Ishikawa (cell line): ENCODE data around the gene EIF4E1B.

Source experiments
- CEBPB ChIP-seq: IDR thresholded peaks from 2 replicates; pipeline ENCODE4 v1.6.1; 2012
- CREB1 ChIP-seq: IDR thresholded peaks from 2 replicates; pipeline ENCODE4 v1.6.1; 2012; ENCODE audit warnings: low read depth
- EGR1 ChIP-seq: IDR thresholded peaks from 2 replicates; pipeline ENCODE4 v1.6.1; 2012
- EP300 ChIP-seq: IDR thresholded peaks from 2 replicates; pipeline ENCODE4 v1.6.1; 2012; ENCODE audit warnings: borderline replicate concordance
- FOXM1 ChIP-seq: IDR thresholded peaks from 2 replicates; pipeline ENCODE4 v1.6.1; 2012; ENCODE audit warnings: low read depth, borderline replicate concordance
- MAX ChIP-seq: IDR thresholded peaks from 2 replicates; pipeline ENCODE4 v1.6.1; 2012
- NFIC ChIP-seq: IDR thresholded peaks from 2 replicates; pipeline ENCODE4 v1.6.1; 2012
- RAD21 ChIP-seq: IDR thresholded peaks from 2 replicates; pipeline ENCODE4 v1.6.1; 2012; ENCODE audit warnings: low read depth
- TAF1 ChIP-seq: IDR thresholded peaks from 2 replicates; pipeline ENCODE4 v1.6.1; 2012; ENCODE audit warnings: low read depth, mild to moderate bottlenecking
- TCF12 ChIP-seq: IDR thresholded peaks from 2 replicates; pipeline ENCODE4 v1.6.1; 2012; ENCODE audit warnings: low read depth
- TEAD4 ChIP-seq: IDR thresholded peaks from 2 replicates; pipeline ENCODE4 v1.6.1; 2012
- USF1 ChIP-seq: IDR thresholded peaks from 2 replicates; pipeline ENCODE4 v1.6.1; 2012
- YY1 ChIP-seq: IDR thresholded peaks from 2 replicates; pipeline ENCODE4 v1.6.1; 2012; ENCODE audit warnings: low read depth
- ZBTB7A ChIP-seq: IDR thresholded peaks from 2 replicates; pipeline ENCODE4 v1.6.1; 2012; ENCODE audit warnings: low read depth
- TF ChIP-seq, protein P1 (sequence below): IDR thresholded peaks from 2 replicates; pipeline ENCODE4 v1.6.1; 2012; ENCODE audit warnings: low read depth, mild to moderate bottlenecking

Gene EIF4E1B

DNA sequence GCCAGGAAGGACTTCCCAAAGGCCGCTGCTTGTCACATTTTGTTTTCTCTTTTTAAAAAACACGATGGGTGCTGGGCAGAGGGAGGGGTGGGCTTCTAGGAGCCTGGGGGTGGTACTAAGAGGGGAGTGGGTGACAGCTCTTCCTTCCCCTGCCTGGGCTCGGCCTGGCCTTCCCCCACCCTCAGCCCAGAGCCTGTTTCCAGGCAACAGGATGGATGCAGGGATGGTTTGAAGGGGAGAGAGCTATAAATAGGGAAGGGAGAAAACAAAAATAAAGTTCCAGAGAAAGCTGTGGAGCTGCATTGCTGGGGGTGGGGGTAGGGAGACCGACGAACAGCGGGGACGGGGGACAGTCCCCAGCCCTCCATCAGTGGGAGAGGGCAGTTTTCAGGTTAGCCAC lies 14.0 kb upstream of the EIF4E1B start:
- no peak for TF ChIP-seq USF1
- no peak for TF ChIP-seq YY1
- TF ChIP-seq RAD21, result no peak
- TF ChIP-seq FOXM1, result no peak
- no peak for TF ChIP-seq CEBPB
- TF ChIP-seq TCF12, result no peak
- TF ChIP-seq TAF1, result no peak
- no peak for TF ChIP-seq TEAD4
- no peak for TF ChIP-seq CREB1
- TF ChIP-seq ZBTB7A, result no peak
- no peak for TF ChIP-seq EP300
- TF ChIP-seq EGR1, result no peak
- no peak for TF ChIP-seq NFIC
- TF ChIP-seq MAX, result no peak
- TF ChIP-seq, protein P1, sequence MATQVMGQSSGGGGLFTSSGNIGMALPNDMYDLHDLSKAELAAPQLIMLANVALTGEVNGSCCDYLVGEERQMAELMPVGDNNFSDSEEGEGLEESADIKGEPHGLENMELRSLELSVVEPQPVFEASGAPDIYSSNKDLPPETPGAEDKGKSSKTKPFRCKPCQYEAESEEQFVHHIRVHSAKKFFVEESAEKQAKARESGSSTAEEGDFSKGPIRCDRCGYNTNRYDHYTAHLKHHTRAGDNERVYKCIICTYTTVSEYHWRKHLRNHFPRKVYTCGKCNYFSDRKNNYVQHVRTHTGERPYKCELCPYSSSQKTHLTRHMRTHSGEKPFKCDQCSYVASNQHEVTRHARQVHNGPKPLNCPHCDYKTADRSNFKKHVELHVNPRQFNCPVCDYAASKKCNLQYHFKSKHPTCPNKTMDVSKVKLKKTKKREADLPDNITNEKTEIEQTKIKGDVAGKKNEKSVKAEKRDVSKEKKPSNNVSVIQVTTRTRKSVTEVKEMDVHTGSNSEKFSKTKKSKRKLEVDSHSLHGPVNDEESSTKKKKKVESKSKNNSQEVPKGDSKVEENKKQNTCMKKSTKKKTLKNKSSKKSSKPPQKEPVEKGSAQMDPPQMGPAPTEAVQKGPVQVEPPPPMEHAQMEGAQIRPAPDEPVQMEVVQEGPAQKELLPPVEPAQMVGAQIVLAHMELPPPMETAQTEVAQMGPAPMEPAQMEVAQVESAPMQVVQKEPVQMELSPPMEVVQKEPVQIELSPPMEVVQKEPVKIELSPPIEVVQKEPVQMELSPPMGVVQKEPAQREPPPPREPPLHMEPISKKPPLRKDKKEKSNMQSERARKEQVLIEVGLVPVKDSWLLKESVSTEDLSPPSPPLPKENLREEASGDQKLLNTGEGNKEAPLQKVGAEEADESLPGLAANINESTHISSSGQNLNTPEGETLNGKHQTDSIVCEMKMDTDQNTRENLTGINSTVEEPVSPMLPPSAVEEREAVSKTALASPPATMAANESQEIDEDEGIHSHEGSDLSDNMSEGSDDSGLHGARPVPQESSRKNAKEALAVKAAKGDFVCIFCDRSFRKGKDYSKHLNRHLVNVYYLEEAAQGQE, result no peak

- TF ChIP-seq USF1, result no peak
- no peak for TF ChIP-seq EGR1
- no peak for TF ChIP-seq YY1
- TF ChIP-seq ZBTB7A, result no peak
- no peak for TF ChIP-seq RAD21
- no peak for TF ChIP-seq MAX
- TF ChIP-seq NFIC, result no peak
- TF ChIP-seq CEBPB, result no peak
- no peak for TF ChIP-seq CREB1
- TF ChIP-seq TCF12, result no peak
Measured at GRCh38 chr5:176618783-176619182, 11.7 kb upstream of the EIF4E1B start.

GRCh38 chr5:176619203-176619568 lies 11.3 kb upstream of the EIF4E1B start:
- TF ChIP-seq TCF12, result 0 out of 2 replicates have a peak, but pooled peaks have one; percentile 12
- TF ChIP-seq YY1, result no peak
- TF ChIP-seq, protein P1, result no peak
- TF ChIP-seq USF1, result no peak
- TF ChIP-seq MAX, result peak; percentile 84
- no peak for TF ChIP-seq NFIC
- TF ChIP-seq CEBPB, result no peak
- TF ChIP-seq EGR1, result no peak
- TF ChIP-seq EP300, result no peak
- TF ChIP-seq TAF1, result no peak
- TF ChIP-seq TEAD4, result no peak
- TF ChIP-seq FOXM1, result no peak
- no peak for TF ChIP-seq CREB1
- TF ChIP-seq ZBTB7A, result no peak
- peak; percentile 82 for TF ChIP-seq RAD21

DNA sequence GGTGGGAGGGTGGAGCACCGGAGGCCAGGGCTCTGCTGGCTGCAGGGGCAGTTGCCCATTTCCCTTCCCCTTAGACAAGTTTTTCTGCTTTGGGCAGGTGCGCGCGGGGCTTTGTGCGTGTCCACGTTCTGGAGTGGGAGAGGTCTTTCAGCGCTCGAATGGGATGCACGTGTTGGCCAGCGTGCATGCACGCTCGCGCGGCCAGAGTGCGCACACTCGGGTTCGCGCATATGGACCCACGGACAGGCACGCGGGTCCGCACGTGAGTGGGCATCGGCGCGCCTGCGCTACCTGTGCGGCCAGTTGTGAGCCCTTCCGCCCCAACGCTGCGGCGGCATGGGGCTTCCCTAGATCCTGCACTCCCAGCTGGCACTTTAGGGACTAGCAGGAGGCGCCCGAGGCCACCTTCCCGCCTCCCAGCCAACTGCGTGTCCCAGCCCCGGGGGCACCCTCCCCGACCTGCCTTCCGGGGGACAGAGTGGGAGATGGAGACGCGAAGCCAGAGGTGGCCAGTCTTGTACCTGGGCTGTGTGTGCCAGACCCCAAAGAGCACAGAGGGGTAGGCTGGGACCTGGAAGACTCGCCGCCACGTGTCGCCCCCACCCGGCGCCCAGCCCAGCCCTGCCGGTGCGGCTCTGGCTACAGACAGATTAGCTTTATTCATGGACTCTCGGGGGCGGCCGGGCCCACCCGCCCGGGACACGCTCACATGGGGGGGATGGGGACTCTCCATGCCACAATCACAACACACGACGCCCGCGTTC lies 10.7 kb upstream of the EIF4E1B start:
- TF ChIP-seq TEAD4 (no peak), EGR1 (no peak), TCF12 (no peak), YY1 (no peak), TAF1 (0 out of 2 replicates have a peak, but pooled peaks have one; percentile 27), USF1 (no peak), CEBPB (no peak), MAX (peak; percentile 78; the same call in 1 of the 2 replicates)
- TF ChIP-seq, protein P1, result 0 out of 2 replicates have a peak, but pooled peaks have one; percentile 2
